Left renal pelvis (tissue), 4 donors: ENCODE results near the gene PTX4. TPM values are rescaled to one million over a fixed set of nuclear protein-coding genes. Genes with fewer than 3 reads are reported as not detected.
A peak's percentile ranks its signal among the peaks of the same experiment; 100 is the strongest.

Experiments used
- DNase-seq, 4 donors: peaks; one replicate each; pipeline ENCODE4 v3.0.0-alpha.2; 2013; ENCODE audit warnings: low read depth in 4 of 4, low spot score in 3 of 4
- polyA plus RNA-seq, 4 donors: library from polyadenylated mRNA; unstranded; fragments of 120-200 nt; gene quantifications; one replicate each; pipeline ENCODE4 v1.2.1, GENCODE V29; 2013; ENCODE audit not compliant: insufficient read length in 4 of 4

The PTX4 gene
- polyA plus RNA-seq, 4 donors: 0.11 TPM; not detected in 3

GRCh38 chr16:1501630-1502029 is 12.9 kb upstream of the PTX4 start:
- DNase-seq: no peak

GRCh38 chr16:1500465-1501150 is 11.9 kb upstream of the PTX4 start:
- DNase-seq: no peak

- DNase-seq: no peak
Observed at GRCh38 chr16:1499756-1500464, 11.2 kb upstream of the PTX4 start.

- DNase-seq: no peak
Observed at GRCh38 chr16:1498899-1499676, 10.3 kb upstream of the PTX4 start.

- DNase-seq: no peak
Observed at GRCh38 chr16:1497014-1497598, 8.4 kb upstream of the PTX4 start.

- no peak for DNase-seq
Observed at GRCh38 chr16:1496464-1496863, 7.7 kb upstream of the PTX4 start.

- no peak for DNase-seq
Observed at GRCh38 chr16:1495889-1496262, 7.1 kb upstream of the PTX4 start.

GRCh38 chr16:1495211-1495888 is 6.6 kb upstream of the PTX4 start:
- no peak for DNase-seq

- DNase-seq: no peak
Observed at GRCh38 chr16:1494711-1495110, 6.0 kb upstream of the PTX4 start.

- DNase-seq: no peak
Observed at GRCh38 chr16:1494129-1494640, 5.4 kb upstream of the PTX4 start.

GRCh38 chr16:1493746-1494094 is 5.0 kb upstream of the PTX4 start:
- DNase-seq: no peak

- DNase-seq: peak; percentile 57 to 73 (median 66)
Observed at GRCh38 chr16:1492923-1493745, 4.4 kb upstream of the PTX4 start, which contains the start of gene TELO2. TELO2 (plus strand) TSS chr16:1493360; CDS start chr16:1494282, 922 bp downstream.

GRCh38 chr16:1492082-1492922 is 3.6 kb upstream of the PTX4 start:
- DNase-seq: no peak

- DNase-seq: no peak
Observed at GRCh38 chr16:1491327-1491726, 2.6 kb upstream of the PTX4 start.

GRCh38 chr16:1489077-1489476 is 333 bp upstream of the PTX4 start:
- no peak for DNase-seq

GRCh38 chr16:1488054-1488601 is 616 bp downstream of the PTX4 start:
- no peak for DNase-seq

GRCh38 chr16:1487395-1488053 is 1.2 kb downstream of the PTX4 start:
- DNase-seq: no peak
